ENCODE measurements around the gene OGA.
"Not testable (repeated sequence)": the region's sequence is repeated elsewhere in the genome, so short reads cannot be mapped to it uniquely, and the experiment has no call there.

OGA gene

GRCh38 chr10:101807158-101807557, 11.1 kb downstream of the OGA start:
- no peak for DNase-seq (ENCODE audit: low read depth in 2 of 2, low spot score in 1 of 2)

- DNase-seq (ENCODE audit: low read depth in 2 of 2, low spot score in 1 of 2) = no peak
Measured at GRCh38 chr10:101803511-101803910, 14.7 kb downstream of the OGA start.

- no peak for DNase-seq (ENCODE audit: low read depth in 2 of 2, low spot score in 1 of 2)
Measured at GRCh38 chr10:101797403-101798059, 20.7 kb downstream of the OGA start.

- DNase-seq (ENCODE audit: low read depth in 2 of 2, low spot score in 1 of 2) = no peak
Measured at GRCh38 chr10:101793526-101793925, 24.7 kb downstream of the OGA start.

- no peak for DNase-seq (ENCODE audit: low read depth in 2 of 2, low spot score in 1 of 2)
Measured at GRCh38 chr10:101789686-101790085, 28.6 kb downstream of the OGA start.

- not testable (repeated sequence) for DNase-seq (ENCODE audit: low read depth in 2 of 2, low spot score in 1 of 2)
Measured at GRCh38 chr10:101789231-101789630, 29.0 kb downstream of the OGA start.

GRCh38 chr10:101785801-101786200, 32.4 kb downstream of the OGA start:
- DNase-seq (ENCODE audit: low read depth in 2 of 2, low spot score in 1 of 2) = no peak

GRCh38 chr10:101784558-101784957, 33.7 kb downstream of the OGA start:
- no peak for DNase-seq (ENCODE audit: low read depth in 2 of 2, low spot score in 1 of 2)

- DNase-seq (ENCODE audit: low read depth in 2 of 2, low spot score in 1 of 2) = no peak
Measured at GRCh38 chr10:101783736-101784118, 34.5 kb downstream of the OGA start.

- peak; percentile 61 to 65 for DNase-seq (ENCODE audit: low read depth in 2 of 2, low spot score in 1 of 2)
Measured at GRCh38 chr10:101782811-101783735, 35.2 kb downstream of the OGA start, which contains the start of gene NPM3. Gene NPM3, minus strand, starts transcription at chr10:101783446. Its CDS starts 56 bp downstream, at chr10:101783390.

- DNase-seq (ENCODE audit: low read depth in 2 of 2, low spot score in 1 of 2) = no peak
Measured at GRCh38 chr10:101781984-101782810, 36.0 kb downstream of the OGA start.

GRCh38 chr10:101781655-101781983, 36.6 kb downstream of the OGA start:
- no peak for DNase-seq (ENCODE audit: low read depth in 2 of 2, low spot score in 1 of 2)

GRCh38 chr10:101780818-101781654, 37.2 kb downstream of the OGA start:
- peak in 1 of 2 donors; percentile 48 for DNase-seq (ENCODE audit: low read depth in 2 of 2, low spot score in 1 of 2)

GRCh38 chr10:101780187-101780817, 37.9 kb downstream of the OGA start:
- no peak for DNase-seq (ENCODE audit: low read depth in 2 of 2, low spot score in 1 of 2)

GRCh38 chr10:101779544-101780186, 38.6 kb downstream of the OGA start:
- DNase-seq (ENCODE audit: low read depth in 2 of 2, low spot score in 1 of 2) = peak; percentile 69 to 75

- DNase-seq (ENCODE audit: low read depth in 2 of 2, low spot score in 1 of 2) = no peak
Measured at GRCh38 chr10:101778781-101779543, 39.3 kb downstream of the OGA start.

- DNase-seq (ENCODE audit: low read depth in 2 of 2, low spot score in 1 of 2) = no peak
Measured at GRCh38 chr10:101778151-101778780, 40.0 kb downstream of the OGA start.

GRCh38 chr10:101777619-101778145, 40.6 kb downstream of the OGA start:
- no peak for DNase-seq (ENCODE audit: low read depth in 2 of 2, low spot score in 1 of 2)

Measured in stimulated activated CD8-positive, alpha-beta memory T cell treated with anti-CD3 and anti-CD28 coated beads, Interleukin-4, amount 100 ng/mL, for 1 hour (primary cell).